HEK293 (cell line): ENCODE results near the gene EFCAB9.

Experiments used
- CTCF ChIA-PET: fragments of 350-600 bp; formaldehyde crosslinking; extraction: SDS; loops from one replicate; lab custom pipeline; 2021; ENCODE audit warnings: antibody characterized with exemption; lab: Yijun Ruan, JAX
- POLR2A ChIA-PET: fragments of 300-600 bp; formaldehyde crosslinking; extraction: SDS; loops from one replicate; lab custom pipeline; 2020; ENCODE audit warnings: antibody characterized with exemption, inconsistent platforms; lab: Yijun Ruan, JAX
- H3K27ac ChIP-seq: fragments of 200-500 bp; sonication (Bioruptor generic); 2 replicates; pipeline ENCODE4 v1.5.1; 2014; ENCODE audit warnings: low read depth, low read length, control low read depth, inconsistent platforms; ENCODE audit errors: extremely low read depth
- H3K36me3 ChIP-seq, 2 experiments: fragments of 200-500 bp in 1 of 2; sonication (Bioruptor generic) in 1 of 2; 1 replicate in 1 of 2; 2 replicates in 1 of 2; pipeline ENCODE4 v1.5.1; 2014 to 2017; ENCODE audit warnings: inconsistent platforms in 2 of 2, low read length in 2 of 2; ENCODE audit not compliant: control insufficient read depth in 2 of 2, insufficient read depth in 1 of 2
- H3K4me1 ChIP-seq: fragments of 200-500 bp; sonication (Bioruptor generic); 2 replicates; pipeline ENCODE4 v1.5.1; 2014; ENCODE audit warnings: mild to moderate bottlenecking, low read length, inconsistent platforms; ENCODE audit not compliant: control insufficient read depth, insufficient read depth
- H3K4me3 ChIP-seq: 2 replicates; pipeline ENCODE4 v1.5.1; 2011; ENCODE audit warnings: low read depth, mild to moderate bottlenecking, control low read depth, low read length, moderate library complexity
- H3K9me3 ChIP-seq: fragments of 200-500 bp; sonication (Bioruptor generic); 2 replicates; pipeline ENCODE4 v1.5.1; 2014; ENCODE audit warnings: low read depth, low read length, inconsistent platforms; ENCODE audit not compliant: control insufficient read depth, insufficient read depth
- EGR2 ChIP-seq: fragments of 450-650 bp; formaldehyde crosslinking; IDR thresholded peaks from 2 replicates; pipeline ENCODE4 v1.5.1; 2016; ENCODE audit warnings: low read depth, missing biosample characterization, missing genetic modification characterization
- GLI2 ChIP-seq: fragments of 450-650 bp; formaldehyde crosslinking; IDR thresholded peaks from 2 replicates; pipeline ENCODE4; 2017; ENCODE audit warnings: missing biosample characterization, missing genetic modification characterization, low read depth, borderline replicate concordance
- KLF1 ChIP-seq: fragments of 450-650 bp; formaldehyde crosslinking; IDR thresholded peaks from 2 replicates; pipeline ENCODE4 v1.5.1; 2016; ENCODE audit warnings: missing biosample characterization, missing genetic modification characterization
- SALL2 ChIP-seq: fragments of 450-650 bp; formaldehyde crosslinking; IDR thresholded peaks from 2 replicates; pipeline ENCODE4 v1.5.0; 2017; ENCODE audit warnings: missing biosample characterization, mild to moderate bottlenecking, missing genetic modification characterization, borderline replicate concordance
- SP3 ChIP-seq: fragments of 450-650 bp; formaldehyde crosslinking; IDR thresholded peaks from 2 replicates; pipeline ENCODE4 v1.5.1; 2016; ENCODE audit warnings: missing biosample characterization, missing genetic modification characterization
- SP7 ChIP-seq: fragments of 450-650 bp; formaldehyde crosslinking; IDR thresholded peaks from 2 replicates; pipeline ENCODE4 v1.5.1; 2016; ENCODE audit warnings: missing biosample characterization, missing genetic modification characterization
- ZIC2 ChIP-seq: fragments of 450-650 bp; formaldehyde crosslinking; IDR thresholded peaks from 2 replicates; pipeline ENCODE4 v1.5.1; 2016; ENCODE audit warnings: missing biosample characterization, missing genetic modification characterization
- ZNF157 ChIP-seq: fragments of 450-650 bp; formaldehyde crosslinking; IDR thresholded peaks from 2 replicates; pipeline ENCODE4 v1.5.1; 2016; ENCODE audit warnings: missing biosample characterization, missing genetic modification characterization
- ZNF16 ChIP-seq: fragments of 450-650 bp; formaldehyde crosslinking; IDR thresholded peaks from 2 replicates; pipeline ENCODE4 v1.5.1; 2016; ENCODE audit warnings: low read depth, missing biosample characterization, missing genetic modification characterization
- ZNF174 ChIP-seq: fragments of 450-650 bp; formaldehyde crosslinking; IDR thresholded peaks from 2 replicates; pipeline ENCODE4 v1.5.0; 2017; ENCODE audit warnings: missing biosample characterization, mild to moderate bottlenecking, missing genetic modification characterization
- ZNF223 ChIP-seq: fragments of 450-650 bp; formaldehyde crosslinking; IDR thresholded peaks from 2 replicates; pipeline ENCODE4 v1.5.1; 2016; ENCODE audit warnings: missing biosample characterization, missing genetic modification characterization
- ZNF24 ChIP-seq: fragments of 450-650 bp; formaldehyde crosslinking; IDR thresholded peaks from 2 replicates; pipeline ENCODE4 v1.5.1; 2016; ENCODE audit warnings: missing biosample characterization, missing genetic modification characterization
- ZNF248 ChIP-seq: fragments of 450-650 bp; formaldehyde crosslinking; IDR thresholded peaks from 2 replicates; pipeline ENCODE4 v1.5.1; 2017; ENCODE audit warnings: missing biosample characterization, missing genetic modification characterization
- ZNF292 ChIP-seq: fragments of 450-650 bp; formaldehyde crosslinking; IDR thresholded peaks from 2 replicates; pipeline ENCODE4 v1.5.1; 2016; ENCODE audit warnings: low read depth, missing biosample characterization, missing genetic modification characterization, borderline replicate concordance
- ZNF311 ChIP-seq: fragments of 450-650 bp; formaldehyde crosslinking; IDR thresholded peaks from 2 replicates; pipeline ENCODE4 v1.5.1; 2017; ENCODE audit warnings: missing biosample characterization, missing genetic modification characterization, borderline replicate concordance
- ZNF335 ChIP-seq: fragments of 450-650 bp; formaldehyde crosslinking; conservative IDR thresholded peaks from 2 replicates; pipeline ENCODE4 v1.5.1; 2016; ENCODE audit warnings: missing biosample characterization, missing genetic modification characterization
- ZNF362 ChIP-seq: fragments of 450-650 bp; formaldehyde crosslinking; IDR thresholded peaks from 2 replicates; pipeline ENCODE4 v1.5.1; 2016; ENCODE audit warnings: missing biosample characterization, missing genetic modification characterization
- ZNF391 ChIP-seq: fragments of 450-650 bp; formaldehyde crosslinking; IDR thresholded peaks from 2 replicates; pipeline ENCODE4 v1.5.1; 2016; ENCODE audit warnings: low read depth, missing biosample characterization, missing genetic modification characterization, borderline replicate concordance
- ZNF398 ChIP-seq: fragments of 450-650 bp; formaldehyde crosslinking; IDR thresholded peaks from 2 replicates; pipeline ENCODE4 v1.5.1; 2017; ENCODE audit warnings: missing biosample characterization, missing genetic modification characterization
- ZNF426 ChIP-seq: fragments of 450-650 bp; formaldehyde crosslinking; IDR thresholded peaks from 2 replicates; pipeline ENCODE4 v1.5.1; 2017; ENCODE audit warnings: missing biosample characterization, missing genetic modification characterization, mild to moderate bottlenecking, inconsistent platforms, moderate library complexity
- ZNF433 ChIP-seq: fragments of 450-650 bp; formaldehyde crosslinking; IDR thresholded peaks from 2 replicates; pipeline ENCODE4 v1.5.1; 2016; ENCODE audit warnings: missing biosample characterization, missing genetic modification characterization, low read depth
- ZNF560 ChIP-seq: fragments of 450-650 bp; formaldehyde crosslinking; IDR thresholded peaks from 2 replicates; pipeline ENCODE4 v1.5.1; 2017; ENCODE audit warnings: missing biosample characterization, missing genetic modification characterization, borderline replicate concordance
- ZNF658 ChIP-seq: fragments of 450-650 bp; formaldehyde crosslinking; IDR thresholded peaks from 2 replicates; pipeline ENCODE4; 2016; ENCODE audit warnings: missing biosample characterization, missing genetic modification characterization
- ZNF677 ChIP-seq: fragments of 450-650 bp; IDR thresholded peaks from 2 replicates; pipeline ENCODE4 v1.5.0; 2018; ENCODE audit warnings: missing biosample characterization, mild to moderate bottlenecking, missing genetic modification characterization, moderate library complexity
- ZNF768 ChIP-seq: fragments of 450-650 bp; formaldehyde crosslinking; IDR thresholded peaks from 2 replicates; pipeline ENCODE4 v1.5.1; 2018; ENCODE audit warnings: missing biosample characterization, mild to moderate bottlenecking, missing genetic modification characterization
- ZSCAN16 ChIP-seq: fragments of 450-650 bp; formaldehyde crosslinking; IDR thresholded peaks from 2 replicates; pipeline ENCODE4 v1.5.1; 2016; ENCODE audit warnings: missing biosample characterization, missing genetic modification characterization
- ZSCAN30 ChIP-seq: fragments of 450-650 bp; IDR thresholded peaks from 2 replicates; pipeline ENCODE4 v1.5.1; 2018; ENCODE audit warnings: missing biosample characterization, mild to moderate bottlenecking, missing genetic modification characterization, moderate library complexity
- TF ChIP-seq, protein P1 (sequence below): fragments of 450-650 bp; formaldehyde crosslinking; IDR thresholded peaks from 2 replicates; pipeline ENCODE4 v1.5.1; 2016; ENCODE audit warnings: missing biosample characterization, missing genetic modification characterization
- TF ChIP-seq, protein P2 (sequence below): fragments of 450-650 bp; formaldehyde crosslinking; IDR thresholded peaks from 2 replicates; pipeline ENCODE4 v1.5.1; 2016; ENCODE audit warnings: missing biosample characterization, missing genetic modification characterization

Gene EFCAB9

DNA sequence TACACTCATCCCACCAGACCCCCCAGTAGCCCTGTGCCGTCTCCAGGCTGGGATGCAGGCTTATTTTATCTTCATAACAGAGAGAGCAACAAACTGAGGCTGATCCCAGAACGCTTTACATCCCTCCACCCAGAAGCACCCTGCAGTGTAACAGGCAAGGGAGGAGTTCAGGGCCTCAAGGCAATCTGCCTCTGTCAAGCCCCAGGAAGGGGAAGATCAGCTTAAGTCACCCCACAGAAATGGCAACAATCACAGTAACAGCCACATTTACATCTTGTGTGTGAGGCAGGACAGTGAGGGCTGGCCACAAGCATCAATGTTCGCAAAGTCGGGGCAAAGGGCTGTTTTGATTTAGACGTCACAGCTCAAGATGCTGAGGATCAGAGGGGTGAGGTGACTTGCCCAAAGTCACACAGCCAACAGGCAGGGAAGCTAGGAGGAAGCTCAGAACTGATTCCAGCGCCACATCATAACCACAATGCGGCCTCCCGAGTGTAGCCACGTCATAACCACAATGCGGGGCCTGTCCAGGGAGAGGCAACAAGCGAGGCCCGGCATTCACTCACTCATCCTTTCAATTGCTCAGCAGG, 20.3 kb upstream of the EFCAB9 start:
- ChIA-PET CTCF (no interaction called here), POLR2A (interaction anchor here (1.3 kb wide), 1 partner anchor 11 kb away, joined by 3 read pairs; no protein-coding TSS in a partner anchor)
- no peak overlapping the region for H3K27ac ChIP-seq

DNA sequence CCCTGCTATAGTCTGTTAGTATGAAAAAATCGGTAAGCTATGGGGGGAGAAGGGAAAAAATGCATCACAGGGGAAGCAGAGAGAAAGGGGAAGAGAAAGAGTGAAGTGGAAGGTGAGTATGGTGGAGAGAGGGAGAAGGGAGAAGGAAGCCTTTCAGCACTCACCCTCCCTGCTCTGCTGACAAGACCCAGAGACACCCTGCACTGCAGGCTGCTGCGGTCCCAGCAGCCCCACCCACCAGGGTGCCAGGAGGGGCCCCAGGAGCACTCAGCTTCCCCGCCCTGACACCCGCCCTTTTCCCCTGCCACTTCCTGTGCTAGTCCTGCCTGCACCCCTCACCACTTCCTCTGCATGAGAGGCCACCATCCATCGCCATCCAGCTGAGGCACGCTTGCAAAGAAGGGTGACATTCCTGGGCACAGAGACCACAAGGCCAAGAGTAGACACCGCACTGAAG, 18.7 kb upstream of the EFCAB9 start:
- ChIA-PET CTCF (no interaction called here), POLR2A (interaction anchor here (0.7 to 1.3 kb wide), 2 partner anchors 12 to 20 kb away, joined by 5 read pairs; no protein-coding TSS in a partner anchor)
- Histone ChIP-seq H3K9me3 (no peaks in the 10 kb centered on the region), H3K27ac (no peak overlapping the region), H3K4me3 (no peak overlapping the region), H3K4me1 (peaks cover 2% of the 10 kb centered on the region; the same call in 1 of the 2 replicates), H3K36me3 (no peaks in the 10 kb centered on the region)
- TF ChIP-seq ZNF362 (tag by site-specific recombination): no peak
- TF ChIP-seq ZNF157 (tag by site-specific recombination): no peak
- peak; percentile 58 for TF ChIP-seq ZIC2 (tag by site-specific recombination)
- no peak for TF ChIP-seq ZNF311 (tag by site-specific recombination)
- TF ChIP-seq ZNF248 (tag by site-specific recombination): no peak
- TF ChIP-seq ZNF560 (tag by site-specific recombination): no peak
- no peak for TF ChIP-seq ZNF292 (tag by site-specific recombination)
- no peak for TF ChIP-seq ZNF223
- TF ChIP-seq ZSCAN30 (tag by site-specific recombination): no peak
- TF ChIP-seq EGR2 (tag by site-specific recombination): no peak
- no peak for TF ChIP-seq ZNF24 (tag by site-specific recombination)
- TF ChIP-seq ZNF398 (tag by site-specific recombination): no peak
- no peak for TF ChIP-seq ZNF174 (tag by site-specific recombination)
- TF ChIP-seq ZNF433: no peak
- TF ChIP-seq ZSCAN16 (tag by site-specific recombination): no peak
- TF ChIP-seq SP3 (tag by site-specific recombination): no peak
- TF ChIP-seq, protein P1, sequence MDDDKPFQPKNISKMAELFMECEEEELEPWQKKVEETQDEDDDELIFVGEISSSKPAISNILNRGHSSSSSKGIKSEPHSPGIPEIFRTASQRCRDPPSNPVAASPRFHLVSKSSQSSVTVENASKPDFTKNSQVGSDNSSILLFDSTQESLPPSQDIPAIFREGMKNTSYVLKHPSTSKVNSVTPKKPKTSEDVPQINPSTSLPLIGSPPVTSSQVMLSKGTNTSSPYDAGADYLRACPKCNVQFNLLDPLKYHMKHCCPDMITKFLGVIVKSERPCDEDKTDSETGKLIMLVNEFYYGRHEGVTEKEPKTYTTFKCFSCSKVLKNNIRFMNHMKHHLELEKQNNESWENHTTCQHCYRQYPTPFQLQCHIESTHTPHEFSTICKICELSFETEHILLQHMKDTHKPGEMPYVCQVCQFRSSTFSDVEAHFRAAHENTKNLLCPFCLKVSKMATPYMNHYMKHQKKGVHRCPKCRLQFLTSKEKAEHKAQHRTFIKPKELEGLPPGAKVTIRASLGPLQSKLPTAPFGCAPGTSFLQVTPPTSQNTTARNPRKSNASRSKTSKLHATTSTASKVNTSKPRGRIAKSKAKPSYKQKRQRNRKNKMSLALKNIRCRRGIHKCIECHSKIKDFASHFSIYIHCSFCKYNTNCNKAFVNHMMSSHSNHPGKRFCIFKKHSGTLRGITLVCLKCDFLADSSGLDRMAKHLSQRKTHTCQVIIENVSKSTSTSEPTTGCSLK (tag by site-specific recombination): no peak
- no peak for TF ChIP-seq GLI2 (tag by site-specific recombination)
- no peak for TF ChIP-seq SP7
- peak; percentile 77 for TF ChIP-seq KLF1 (tag by site-specific recombination)
- TF ChIP-seq, protein P2, sequence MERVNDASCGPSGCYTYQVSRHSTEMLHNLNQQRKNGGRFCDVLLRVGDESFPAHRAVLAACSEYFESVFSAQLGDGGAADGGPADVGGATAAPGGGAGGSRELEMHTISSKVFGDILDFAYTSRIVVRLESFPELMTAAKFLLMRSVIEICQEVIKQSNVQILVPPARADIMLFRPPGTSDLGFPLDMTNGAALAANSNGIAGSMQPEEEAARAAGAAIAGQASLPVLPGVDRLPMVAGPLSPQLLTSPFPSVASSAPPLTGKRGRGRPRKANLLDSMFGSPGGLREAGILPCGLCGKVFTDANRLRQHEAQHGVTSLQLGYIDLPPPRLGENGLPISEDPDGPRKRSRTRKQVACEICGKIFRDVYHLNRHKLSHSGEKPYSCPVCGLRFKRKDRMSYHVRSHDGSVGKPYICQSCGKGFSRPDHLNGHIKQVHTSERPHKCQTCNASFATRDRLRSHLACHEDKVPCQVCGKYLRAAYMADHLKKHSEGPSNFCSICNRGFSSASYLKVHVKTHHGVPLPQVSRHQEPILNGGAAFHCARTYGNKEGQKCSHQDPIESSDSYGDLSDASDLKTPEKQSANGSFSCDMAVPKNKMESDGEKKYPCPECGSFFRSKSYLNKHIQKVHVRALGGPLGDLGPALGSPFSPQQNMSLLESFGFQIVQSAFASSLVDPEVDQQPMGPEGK (tag by site-specific recombination): no peak
- no peak for TF ChIP-seq ZNF677 (tag by site-specific recombination)
- TF ChIP-seq ZNF16 (tag by site-specific recombination): no peak
- no peak for TF ChIP-seq SALL2
- TF ChIP-seq ZNF658 (tag by site-specific recombination): no peak
- no peak for TF ChIP-seq ZNF391
- TF ChIP-seq ZNF335: no peak
- TF ChIP-seq ZNF426: no peak

More for the DNA sequence above, 20.3 kb upstream of the EFCAB9 start:
- Histone ChIP-seq H3K36me3 (no peaks in the 10 kb centered on the region), H3K9me3 (no peaks in the 10 kb centered on the region), H3K4me3 (no peak overlapping the region), H3K4me1 (peaks cover 2% of the 10 kb centered on the region; the same call in 1 of the 2 replicates)
- TF ChIP-seq ZNF768 (tag by site-specific recombination): peak; percentile 52; the same call in 1 of the 2 replicates
- TF ChIP-seq SP7: no peak
